ENCODE results near the gene SLC25A29.

Gene SLC25A29

GRCh38 chr14:100281286-100282082 is 24.8 kb downstream of the SLC25A29 start:
- no peak for DNase-seq (ENCODE audit: low read depth)

GRCh38 chr14:100279563-100279962 is 26.7 kb downstream of the SLC25A29 start:
- DNase-seq (ENCODE audit: low read depth) = no peak

- no peak for DNase-seq (ENCODE audit: low read depth)
Observed at GRCh38 chr14:100279133-100279532, 27.1 kb downstream of the SLC25A29 start.

- DNase-seq (ENCODE audit: low read depth) = no peak
Observed at GRCh38 chr14:100278702-100279101, 27.5 kb downstream of the SLC25A29 start.

- no peak for DNase-seq (ENCODE audit: low read depth)
Observed at GRCh38 chr14:100275214-100275613, 31.0 kb downstream of the SLC25A29 start.

- no peak for DNase-seq (ENCODE audit: low read depth)
Observed at GRCh38 chr14:100274250-100274649, 32.0 kb downstream of the SLC25A29 start.

GRCh38 chr14:100271247-100271939 is 34.9 kb downstream of the SLC25A29 start:
- no peak for DNase-seq (ENCODE audit: low read depth)

- DNase-seq (ENCODE audit: low read depth) = no peak
Observed at GRCh38 chr14:100268591-100269207, 37.5 kb downstream of the SLC25A29 start.

- DNase-seq (ENCODE audit: low read depth) = no peak
Observed at GRCh38 chr14:100267990-100268389, 38.3 kb downstream of the SLC25A29 start.

GRCh38 chr14:100263141-100263540 is 43.1 kb downstream of the SLC25A29 start:
- DNase-seq (ENCODE audit: low read depth) = no peak

- no peak for DNase-seq (ENCODE audit: low read depth)
Observed at GRCh38 chr14:100262545-100262944, 43.7 kb downstream of the SLC25A29 start.

- DNase-seq (ENCODE audit: low read depth) = no peak
Observed at GRCh38 chr14:100261621-100262020, 44.6 kb downstream of the SLC25A29 start.

GRCh38 chr14:100256339-100256895 is 49.8 kb downstream of the SLC25A29 start:
- no peak for DNase-seq (ENCODE audit: low read depth)

- DNase-seq (ENCODE audit: low read depth) = no peak
Observed at GRCh38 chr14:100252684-100253083, 53.6 kb downstream of the SLC25A29 start.

GRCh38 chr14:100250732-100251465 is 55.3 kb downstream of the SLC25A29 start:
- DNase-seq (ENCODE audit: low read depth) = no peak

GRCh38 chr14:100246809-100247428 is 59.3 kb downstream of the SLC25A29 start:
- no peak for DNase-seq (ENCODE audit: low read depth)

GRCh38 chr14:100243020-100243419 is 63.2 kb downstream of the SLC25A29 start:
- no peak for DNase-seq (ENCODE audit: low read depth)

GRCh38 chr14:100241279-100241678 is 65.0 kb downstream of the SLC25A29 start:
- no peak for DNase-seq (ENCODE audit: low read depth)

Measured in activated T-cell treated with anti-CD3 and anti-CD28 coated beads for 1 hour (primary cell).